ENCODE results near the gene MICAL2. TPM values are rescaled to one million over a fixed set of nuclear protein-coding genes. Genes with fewer than 3 reads are reported as not detected.

MICAL2 gene
- 0.27 and 0.64 TPM in 2 replicates for total RNA-seq

GRCh38 chr11:12110201-12110713 is at the start of gene MICAL2:
MICAL2 (plus strand) TSS chr11:12110590; CDS start chr11:12162156, 51,566 bp downstream.
- H3K36me3 Mint-ChIP-seq (ENCODE audit: low read depth), result no peaks in the 10 kb centered on the region
- peaks cover 7% of the 10 kb centered on the region for H3K4me1 Mint-ChIP-seq
- no peak within 1 kb of the TSS for H3K27ac Mint-ChIP-seq
- peaks cover 27% of the 10 kb centered on the region for H3K27me3 Mint-ChIP-seq
- peak; percentile 99 for ATAC-seq (ENCODE audit: low read depth)
- POLR2A ChIA-PET, result no interaction called here
- intact Hi-C loops (cut with micrococcal nuclease), result no loop called here
- no peaks in the 10 kb centered on the region for H3K9me3 Mint-ChIP-seq
- CTCF ChIA-PET, result no interaction called here
- peak; percentile 65 for DNase-seq
- peak within 1 kb of the TSS; percentile 76 for H3K4me3 Mint-ChIP-seq
- TF ChIP-seq CTCF (IDR thresholded peaks at IDR 0.05), result no peak

- intact Hi-C loops (cut with micrococcal nuclease), result no loop called here
- POLR2A ChIA-PET, result no interaction called here
- no peak for TF ChIP-seq CTCF (IDR thresholded peaks at IDR 0.05)
- no peaks in the 10 kb centered on the region for H3K36me3 Mint-ChIP-seq (ENCODE audit: low read depth)
- no peaks in the 10 kb centered on the region for H3K4me1 Mint-ChIP-seq
- H3K4me3 Mint-ChIP-seq, result no peak overlapping the region
- no peaks in the 10 kb centered on the region for H3K9me3 Mint-ChIP-seq
- no peak overlapping the region for H3K27ac Mint-ChIP-seq
- DNase-seq, result no peak
- no peak for ATAC-seq (ENCODE audit: low read depth)
- CTCF ChIA-PET, result interaction anchor here (1.5 kb wide), 1 partner anchor 14 kb away, joined by 5 read pairs; no protein-coding TSS in a partner anchor
- peaks cover 17% of the 10 kb centered on the region for H3K27me3 Mint-ChIP-seq
Measured at GRCh38 chr11:12061851-12062560, 48.4 kb upstream of the MICAL2 start.

GRCh38 chr11:12063251-12063650 is 47.1 kb upstream of the MICAL2 start:
- ChIA-PET POLR2A (no interaction called here), CTCF (interaction anchor here (0.7 to 1.1 kb wide), 2 partner anchors 19 to 157 kb away, joined by 3 read pairs; no protein-coding TSS in a partner anchor)
- Mint-ChIP-seq H3K36me3 (ENCODE audit: low read depth) (no peaks in the 10 kb centered on the region), H3K27me3 (peaks cover 22% of the 10 kb centered on the region), H3K27ac (no peak overlapping the region), H3K4me3 (no peak overlapping the region), H3K9me3 (no peaks in the 10 kb centered on the region), H3K4me1 (no peaks in the 10 kb centered on the region)
- DNase-seq (no peak), ATAC-seq (ENCODE audit: low read depth) (no peak)
- no peak for TF ChIP-seq CTCF (IDR thresholded peaks at IDR 0.05)
- intact Hi-C loops (cut with micrococcal nuclease), result no loop called here

- Mint-ChIP-seq H3K9me3 (no peaks in the 10 kb centered on the region), H3K36me3 (ENCODE audit: low read depth) (no peaks in the 10 kb centered on the region), H3K4me1 (no peaks in the 10 kb centered on the region), H3K27me3 (peaks cover 28% of the 10 kb centered on the region), H3K27ac (no peak overlapping the region), H3K4me3 (no peak overlapping the region)
- TF ChIP-seq CTCF (IDR thresholded peaks at IDR 0.05), result no peak
- POLR2A ChIA-PET, result no interaction called here
- intact Hi-C loops (cut with micrococcal nuclease), result no loop called here
- no peak for ATAC-seq (ENCODE audit: low read depth)
- no peak for DNase-seq
- CTCF ChIA-PET, result no interaction called here
Measured at GRCh38 chr11:12064136-12064953, 46.0 kb upstream of the MICAL2 start.

- Mint-ChIP-seq H3K36me3 (ENCODE audit: low read depth) (no peaks in the 10 kb centered on the region), H3K27ac (no peak overlapping the region), H3K4me1 (no peaks in the 10 kb centered on the region), H3K27me3 (peaks cover 29% of the 10 kb centered on the region), H3K9me3 (no peaks in the 10 kb centered on the region), H3K4me3 (no peak overlapping the region)
- ChIA-PET CTCF (no interaction called here), POLR2A (no interaction called here)
- ATAC-seq (ENCODE audit: low read depth), result no peak
- DNase-seq, result no peak
- no peak for TF ChIP-seq CTCF (IDR thresholded peaks at IDR 0.05)
- intact Hi-C loops (cut with micrococcal nuclease), result no loop called here
Measured at GRCh38 chr11:12064954-12065280, 45.5 kb upstream of the MICAL2 start.

Data from activated B cell treated with CpG ODN at 0.5 μM for 24 hours (primary cell).